ENCODE data around the gene FUT8. TPM values are rescaled to one million over a fixed set of nuclear protein-coding genes. Genes with fewer than 3 reads are reported as not detected.

The FUT8 gene
- total and polyA plus RNA-seq, 9 donors = 18.1 to 51.1 (median 27.4) TPM

GRCh38 chr14:65433646-65434045, 21.1 kb downstream of the FUT8 start:
- Histone ChIP-seq H3K27ac (peak overlapping the region in 1 of 2 donors; percentile 5), H3K4me3 (no peak overlapping the region), H3K4me1 (ENCODE audit: insufficient read depth) (peaks cover 3% of the 10 kb centered on the region), H3K27me3 (no peaks in the 10 kb centered on the region), H3K9me3 (no peaks in the 10 kb centered on the region), H3K36me3 (no peaks in the 10 kb centered on the region)
- TF ChIP-seq CTCF (IDR thresholded peaks at IDR 0.05) (no peak), POLR2A (IDR thresholded peaks at IDR 0.05) (no peak), EP300 (IDR thresholded peaks at IDR 0.05) (no peak)
- WGBS, 3 donors = 60 to 73% (median 62%) methylated on average over 2 of the region's 2 CpGs
- DNase-seq = no peak
- intact Hi-C loops (cut with DNase I) = no loop called here

- TF ChIP-seq EP300 (IDR thresholded peaks at IDR 0.05) = no peak
- TF ChIP-seq CTCF (IDR thresholded peaks at IDR 0.05) = no peak
- no peaks in the 10 kb centered on the region for H3K9me3 ChIP-seq
- intact Hi-C loops (cut with DNase I) = no loop called here
- H3K27me3 ChIP-seq = no peaks in the 10 kb centered on the region
- H3K27ac ChIP-seq = no peak overlapping the region
- WGBS, 3 donors = 9 to 15% (median 15%) methylated on average over 3 of the region's 3 CpGs
- H3K36me3 ChIP-seq = no peaks in the 10 kb centered on the region
- peaks cover 4% of the 10 kb centered on the region for H3K4me1 ChIP-seq (ENCODE audit: insufficient read depth)
- no peak for DNase-seq
- H3K4me3 ChIP-seq = no peak overlapping the region
These were observed 21.8 kb downstream of the FUT8 start for GRCh38 chr14:65434216-65434850.

- intact Hi-C loops (cut with DNase I) = no loop called here
- Histone ChIP-seq H3K36me3 (no peaks in the 10 kb centered on the region), H3K4me1 (ENCODE audit: insufficient read depth) (peaks cover 4% of the 10 kb centered on the region), H3K9me3 (no peaks in the 10 kb centered on the region), H3K27me3 (no peaks in the 10 kb centered on the region), H3K4me3 (no peak overlapping the region), H3K27ac (no peak overlapping the region)
- TF ChIP-seq EP300 (IDR thresholded peaks at IDR 0.05) (no peak), CTCF (IDR thresholded peaks at IDR 0.05) (no peak)
- 66 to 76% (median 73%) methylated on average over 1 of the region's 1 CpG for WGBS, 3 donors
- no peak for DNase-seq
These were observed 25.9 kb downstream of the FUT8 start for GRCh38 chr14:65438266-65438933.

- Histone ChIP-seq H3K4me1 (ENCODE audit: insufficient read depth) (peaks cover 3% of the 10 kb centered on the region), H3K9me3 (no peaks in the 10 kb centered on the region), H3K27ac (no peak overlapping the region), H3K27me3 (no peaks in the 10 kb centered on the region), H3K36me3 (no peaks in the 10 kb centered on the region), H3K4me3 (no peak overlapping the region)
- intact Hi-C loops (cut with DNase I) = no loop called here
- DNase-seq = no peak
- TF ChIP-seq POLR2A (IDR thresholded peaks at IDR 0.05) = no peak
- TF ChIP-seq CTCF (IDR thresholded peaks at IDR 0.05) = no peak
- TF ChIP-seq EP300 (IDR thresholded peaks at IDR 0.05) = no peak
These were observed 26.6 kb downstream of the FUT8 start for GRCh38 chr14:65439117-65439516.
